ENCODE measurements around the gene SEC61A1. TPM values are rescaled to one million over a fixed set of nuclear protein-coding genes. Genes with fewer than 3 reads are reported as not detected.

Gene SEC61A1
- total and polyA plus RNA-seq, 2 donors = 73.6 to 79.7 TPM

DNA sequence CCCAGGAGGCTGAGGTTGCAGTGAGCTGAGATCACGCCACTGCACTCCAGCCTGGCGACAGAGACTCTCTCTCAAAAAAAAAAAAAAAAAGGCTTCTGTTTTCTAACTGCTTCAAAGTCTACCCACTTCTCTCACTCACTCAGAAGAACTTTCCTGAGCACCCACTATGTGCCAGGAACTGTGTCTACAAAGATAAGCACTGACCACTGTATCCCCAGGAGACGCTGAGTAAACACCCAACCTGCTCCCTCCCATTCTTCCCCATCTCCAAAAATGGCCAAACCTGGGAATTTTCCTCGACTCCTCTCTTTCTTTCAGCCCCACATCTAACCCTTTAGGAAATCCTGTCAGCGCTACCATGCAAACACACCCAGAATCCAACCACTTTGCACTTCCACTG is 58.9 kb downstream of the SEC61A1 start:
- H3K4me3 ChIP-seq (ENCODE audit: low read length in 2 of 2) = no peak overlapping the region
- H3K27me3 ChIP-seq (ENCODE audit: control insufficient read depth in 2 of 2, insufficient read depth in 1 of 2, low read length in 1 of 2) = no peaks in the 10 kb centered on the region
- no peak overlapping the region for H3K27ac ChIP-seq (ENCODE audit: low read depth in 1 of 2, low read length in 1 of 2)
- no peaks in the 10 kb centered on the region for H3K9me3 ChIP-seq (ENCODE audit: control insufficient read depth in 2 of 2, insufficient read depth in 1 of 2, low read length in 1 of 2)
- WGBS = 99% methylated on average over 5 of the region's 5 CpGs
- DNase-seq (ENCODE audit: low read depth in 6 of 9, low spot score in 9 of 9) = no peak
- H3K4me1 ChIP-seq (ENCODE audit: control insufficient read depth in 2 of 2, insufficient read depth in 2 of 2, low read length in 2 of 2) = peaks cover 0 to 8% of the 10 kb centered on the region in 2 donors
- H3K36me3 ChIP-seq (ENCODE audit: control insufficient read depth in 2 of 2, insufficient read depth in 2 of 2, low read length in 1 of 2) = peaks cover 48 to 75% of the 10 kb centered on the region in 2 donors

DNA sequence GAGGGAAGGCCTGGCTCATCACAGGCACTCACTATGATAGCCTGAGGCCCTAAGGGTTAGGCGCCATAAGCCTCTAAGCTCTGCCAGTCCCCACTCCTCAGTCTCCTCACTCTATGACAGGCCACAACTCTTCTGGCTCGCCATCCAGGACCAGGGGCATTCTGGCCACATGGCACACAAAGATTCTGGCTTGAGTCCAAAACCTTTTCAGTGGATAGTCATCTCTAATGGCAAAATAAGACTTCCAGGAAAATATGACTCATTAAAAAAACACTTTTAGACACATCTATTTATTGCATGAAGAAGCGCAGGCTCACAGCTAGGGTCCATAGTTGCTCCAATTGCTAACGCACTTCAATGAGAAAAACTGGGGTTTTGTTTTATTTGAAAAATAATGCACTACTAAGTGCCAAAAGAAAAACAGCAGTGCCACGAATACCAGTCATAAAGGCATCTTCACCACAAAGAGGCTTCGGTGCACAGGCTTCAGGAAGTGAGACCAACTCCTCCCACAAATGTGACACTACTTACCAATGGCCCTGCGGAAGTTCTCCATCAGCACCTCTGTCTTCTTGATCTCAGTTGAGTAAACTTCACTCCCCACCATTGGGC is 60.2 kb downstream of the SEC61A1 start:
- peak in 1 of 9 donors; percentile 30 for DNase-seq (ENCODE audit: low read depth in 6 of 9, low spot score in 9 of 9)
- Histone ChIP-seq H3K27me3 (ENCODE audit: control insufficient read depth in 2 of 2, insufficient read depth in 1 of 2, low read length in 1 of 2) (no peaks in the 10 kb centered on the region), H3K4me1 (ENCODE audit: control insufficient read depth in 2 of 2, insufficient read depth in 2 of 2, low read length in 2 of 2) (peaks cover 0 to 8% of the 10 kb centered on the region in 2 donors), H3K4me3 (ENCODE audit: low read length in 2 of 2) (no peak overlapping the region), H3K27ac (ENCODE audit: low read depth in 1 of 2, low read length in 1 of 2) (no peak overlapping the region), H3K36me3 (ENCODE audit: control insufficient read depth in 2 of 2, insufficient read depth in 2 of 2, low read length in 1 of 2) (peaks cover 45 to 71% of the 10 kb centered on the region in 2 donors), H3K9me3 (ENCODE audit: control insufficient read depth in 2 of 2, insufficient read depth in 1 of 2, low read length in 1 of 2) (no peaks in the 10 kb centered on the region)
- WGBS = 92% methylated on average over 7 of the region's 7 CpGs

GRCh38 chr3:128113817-128114794 is 61.9 kb downstream of the SEC61A1 start:
- Histone ChIP-seq H3K9me3 (ENCODE audit: control insufficient read depth in 2 of 2, insufficient read depth in 1 of 2, low read length in 1 of 2) (no peaks in the 10 kb centered on the region), H3K36me3 (ENCODE audit: control insufficient read depth in 2 of 2, insufficient read depth in 2 of 2, low read length in 1 of 2) (peaks cover 46 to 69% of the 10 kb centered on the region in 2 donors), H3K27ac (ENCODE audit: low read depth in 1 of 2, low read length in 1 of 2) (peak overlapping the region in 1 of 2 donors; percentile 5), H3K4me1 (ENCODE audit: control insufficient read depth in 2 of 2, insufficient read depth in 2 of 2, low read length in 2 of 2) (peaks cover 0 to 8% of the 10 kb centered on the region in 2 donors), H3K27me3 (ENCODE audit: control insufficient read depth in 2 of 2, insufficient read depth in 1 of 2, low read length in 1 of 2) (no peaks in the 10 kb centered on the region), H3K4me3 (ENCODE audit: low read length in 2 of 2) (no peak overlapping the region)
- DNase-seq (ENCODE audit: low read depth in 6 of 9, low spot score in 9 of 9) = peak in 1 of 9 donors; percentile 9
- WGBS = 88% methylated on average over 9 of the region's 9 CpGs

Other genes with a start within 250 kb of the SEC61A1 start
- gene MGLL, start 229.9 kb upstream of the SEC61A1 start, total RNA-seq = 5.4 TPM
- gene MGLL, start 229.9 kb upstream of the SEC61A1 start, polyA plus RNA-seq = 15.2 TPM
- 0.42 TPM for gene KBTBD12, start 137.2 kb upstream of the SEC61A1 start, total RNA-seq
- 0.07 TPM for gene KBTBD12, start 137.2 kb upstream of the SEC61A1 start, polyA plus RNA-seq
- 75.0 TPM for gene RUVBL1, start 71.4 kb downstream of the SEC61A1 start, total RNA-seq
- gene RUVBL1, start 71.4 kb downstream of the SEC61A1 start, polyA plus RNA-seq = 25.9 TPM
- 6.5 TPM for gene EEFSEC, start 101.0 kb downstream of the SEC61A1 start, total RNA-seq
- gene EEFSEC, start 101.0 kb downstream of the SEC61A1 start, polyA plus RNA-seq = 13.1 TPM

Measured in thymus (tissue), 11 donors.